A549 (cell line): ENCODE data around the gene EIF4G3.

ENCODE experiments used
- BHLHE40 ChIP-seq: IDR thresholded peaks from 2 replicates; pipeline ENCODE4 v1.6.1; 2012; ENCODE audit warnings: low read depth, low read length, inconsistent platforms
- CEBPB ChIP-seq, 2 experiments: fragments of >200 bp in 1 of 2; sonication (Bioruptor Twin) in 1 of 2; formaldehyde crosslinking in 1 of 2; IDR thresholded peaks; 2 replicates each; pipeline ENCODE4 v1.6.1; 2012 to 2016
- CHD2 ChIP-seq: fragments of 150-350 bp; IDR thresholded peaks from 2 replicates; pipeline ENCODE4 v1.6.1; 2014; ENCODE audit warnings: low read length; ENCODE audit not compliant: partially characterized antibody
- CTCF ChIP-seq: fragments of >200 bp; sonication (Bioruptor Twin); formaldehyde crosslinking; IDR thresholded peaks from 3 replicates; pipeline ENCODE4 v1.5.1; 2016
- EP300 ChIP-seq, 2 experiments: fragments of >200 bp; sonication (Bioruptor Twin); formaldehyde crosslinking; IDR thresholded peaks; 2 replicates in 1 of 2; 3 replicates in 1 of 2; pipeline ENCODE4 v1.6.1; 2016 to 2017
- HEYL ChIP-seq: fragments of 250-450 bp; sonication (Bioruptor Pico); IDR thresholded peaks from 2 replicates; pipeline ENCODE4 v1.8.0; 2021; ENCODE audit warnings: mild to moderate bottlenecking, moderate library complexity
- HOXB13 ChIP-seq: fragments of 250-450 bp; sonication (Bioruptor Pico); IDR thresholded peaks from 2 replicates; pipeline ENCODE4 v1.5.0; 2020; ENCODE audit warnings: low read depth, mild to moderate bottlenecking, moderate library complexity
- KDM1A ChIP-seq: fragments of 200-600 bp; sonication (generic); IDR thresholded peaks from 2 replicates; pipeline ENCODE4 v1.6.1; 2016; ENCODE audit warnings: low read depth, mild to moderate bottlenecking
- MAX ChIP-seq: IDR thresholded peaks from 2 replicates; pipeline ENCODE4 v1.6.1; 2012
- MYC ChIP-seq: IDR thresholded peaks from 2 replicates; pipeline ENCODE4 v1.6.1; 2012; ENCODE audit warnings: mild to moderate bottlenecking, inconsistent platforms, low read length, improper control_type of control experiment, borderline replicate concordance
- RAD21 ChIP-seq, 2 experiments: fragments of >200 bp in 1 of 2; sonication (Bioruptor Twin) in 1 of 2; formaldehyde crosslinking in 1 of 2; IDR thresholded peaks in 1 of 2; conservative IDR thresholded peaks in 1 of 2; 2 replicates in 1 of 2; 3 replicates in 1 of 2; pipeline ENCODE4 v1.6.1; 2012 to 2018; ENCODE audit warnings: inconsistent platforms in 1 of 2
- RFX5 ChIP-seq: fragments of 450-650 bp; IDR thresholded peaks from 2 replicates; pipeline ENCODE4 v1.7.1; 2014; ENCODE audit warnings: antibody characterized with exemption, mild to moderate bottlenecking, moderate library complexity
- SMC3 ChIP-seq: fragments of >200 bp; sonication (Bioruptor Twin); formaldehyde crosslinking; IDR thresholded peaks from 3 replicates; pipeline ENCODE4 v1.6.1; 2018; ENCODE audit warnings: inconsistent platforms

GRCh38 chr1:21206117-21206516 lies 29.4 kb upstream of the EIF4G3 start:
- TF ChIP-seq CTCF (no peak), EP300 (IDR thresholded peaks at IDR 0.05) (no peak), CHD2 (no peak), MAX (no peak), RFX5 (no peak), HOXB13 (CRISPR knock-in tag) (no peak), CEBPB (IDR thresholded peaks at IDR 0.05) (no peak), MYC (no peak), HEYL (CRISPR knock-in tag) (no peak), KDM1A (no peak), RAD21 (conservative IDR thresholded peaks at IDR 0.05 in 1 of 2, IDR thresholded peaks at IDR 0.05 in 1 of 2) (no peak), SMC3 (no peak), BHLHE40 (no peak)
